ENCODE measurements around the gene ZBTB18. TPM values are rescaled to one million over a fixed set of nuclear protein-coding genes. Genes with fewer than 3 reads are reported as not detected.

Gene ZBTB18
- polyA plus RNA-seq, 1 of the 3 experiments (the other 2 are of a cell fraction) = 19.3 TPM

GRCh38 chr1:244063498-244063897 is 12.4 kb downstream of the ZBTB18 start:
- Histone ChIP-seq H3K9ac (no peak overlapping the region), H3K9me3 (no peaks in the 10 kb centered on the region), H3F3A (replicated peaks; ENCODE audit: insufficient read depth) (peaks cover 24% of the 10 kb centered on the region), H4K20me1 (ENCODE audit: insufficient read depth) (no peaks in the 10 kb centered on the region), H3K27me3 (ENCODE audit: insufficient read depth) (no peaks in the 10 kb centered on the region), H3K9me2 (no peaks in the 10 kb centered on the region), H3K36me3 (replicated peaks in 1 of 2; ENCODE audit: control insufficient read depth in 1 of 2, insufficient read depth in 2 of 2, low read length in 1 of 2) (no peaks in the 10 kb centered on the region), H3K4me3 (ENCODE audit: low read depth in 2 of 2, low read length in 1 of 2) (no peak overlapping the region), H3K4me2 (no peak overlapping the region), H3K27ac (ENCODE audit: low read depth in 2 of 2, low read length in 1 of 2) (no peak overlapping the region), H3K4me1 (ENCODE audit: control insufficient read depth in 1 of 2, insufficient read depth in 2 of 2, low read depth in 1 of 2, low read length in 1 of 2) (peaks cover 0 to 2% of the 10 kb centered on the region in 2 experiments; a peak in 3 of 4 replicates), H2AFZ (ENCODE audit: low read depth) (no peak overlapping the region), H3K79me2 (ENCODE audit: insufficient read depth) (no peaks in the 10 kb centered on the region)
- 89% methylated on average over 6 of the region's 6 CpGs for WGBS (ENCODE audit: low lambda C conversion rate)
- TF ChIP-seq RXRA (IDR thresholded peaks at IDR 0.05; ENCODE audit: borderline replicate concordance, low read depth) = no peak
- no peak for TF ChIP-seq REST (IDR thresholded peaks at IDR 0.05; ENCODE audit: low read depth, low read length)
- TF ChIP-seq, protein P1, sequence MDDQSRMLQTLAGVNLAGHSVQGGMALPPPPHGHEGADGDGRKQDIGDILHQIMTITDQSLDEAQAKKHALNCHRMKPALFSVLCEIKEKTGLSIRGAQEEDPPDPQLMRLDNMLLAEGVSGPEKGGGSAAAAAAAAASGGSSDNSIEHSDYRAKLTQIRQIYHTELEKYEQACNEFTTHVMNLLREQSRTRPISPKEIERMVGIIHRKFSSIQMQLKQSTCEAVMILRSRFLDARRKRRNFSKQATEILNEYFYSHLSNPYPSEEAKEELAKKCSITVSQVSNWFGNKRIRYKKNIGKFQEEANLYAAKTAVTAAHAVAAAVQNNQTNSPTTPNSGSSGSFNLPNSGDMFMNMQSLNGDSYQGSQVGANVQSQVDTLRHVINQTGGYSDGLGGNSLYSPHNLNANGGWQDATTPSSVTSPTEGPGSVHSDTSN (IDR thresholded peaks at IDR 0.05) = no peak
- TF ChIP-seq MAX (IDR thresholded peaks at IDR 0.05; ENCODE audit: low read depth) = no peak
- TF ChIP-seq FOSL2 (IDR thresholded peaks at IDR 0.05; ENCODE audit: borderline replicate concordance, low read depth) = no peak
- TF ChIP-seq RAD21 (IDR thresholded peaks at IDR 0.05; ENCODE audit: low read length) = no peak
- no peak for TF ChIP-seq USF1 (IDR thresholded peaks at IDR 0.05; ENCODE audit: borderline replicate concordance, low read depth)
- no peak for TF ChIP-seq NFIC (IDR thresholded peaks at IDR 0.05; ENCODE audit: borderline replicate concordance)
- TF ChIP-seq POLR2AphosphoS5 (IDR thresholded peaks at IDR 0.05; ENCODE audit: low read depth, low read length) = no peak
- no peak for TF ChIP-seq JUND (IDR thresholded peaks at IDR 0.05)
- no peak for TF ChIP-seq TEAD4 (IDR thresholded peaks at IDR 0.05; ENCODE audit: borderline replicate concordance, insufficient read depth)
- no peak for TF ChIP-seq NRF1 (IDR thresholded peaks at IDR 0.05; ENCODE audit: low read depth, low read length)
- TF ChIP-seq EZH2phosphoT487 (IDR thresholded peaks at IDR 0.05; ENCODE audit: borderline replicate concordance, low read depth) = no peak
- no peak for TF ChIP-seq GABPA (IDR thresholded peaks at IDR 0.05; ENCODE audit: low read depth)
- TF ChIP-seq FOXJ3 (CRISPR knock-in tag; IDR thresholded peaks at IDR 0.05) = no peak
- TF ChIP-seq ZBTB33 (IDR thresholded peaks at IDR 0.05; ENCODE audit: borderline replicate concordance, low read depth) = no peak
- TF ChIP-seq EP300 (IDR thresholded peaks at IDR 0.05; ENCODE audit: borderline replicate concordance in 1 of 2, low read depth in 1 of 2, low read length in 1 of 2) = no peak
- TF ChIP-seq RCOR1 (IDR thresholded peaks at IDR 0.05; ENCODE audit: low read length) = no peak
- no peak for TF ChIP-seq ELF1 (IDR thresholded peaks at IDR 0.05)
- ChIA-PET CTCF (interaction anchor here (1.4 kb wide), 1 partner anchor 719 kb away, joined by 3 read pairs; no protein-coding TSS in a partner anchor), POLR2A (no interaction called here)
- no peak for DNase-seq

All from SK-N-SH (cell line).